Keratinocyte (primary cell): Measurements from ENCODE around the gene SLC26A4. TPM values are rescaled to one million over a fixed set of nuclear protein-coding genes. Genes with fewer than 3 reads are reported as not detected.

Experiments used
- DNase-seq: peaks from one replicate; pipeline ENCODE4 v3.0.0-alpha.2; 2011; ENCODE audit warnings: low read depth, missing footprints, low spot score
- FAIRE-seq: peaks from 2 replicates; lab custom pipeline; 2011; peaks lifted over from hg19 to GRCh38; lab: Jason Lieb, UNC
- H2AFZ ChIP-seq: 2 replicates; pipeline ENCODE4 v1.6.0; 2012; ENCODE audit warnings: low read length, control low read depth, inconsistent platforms; ENCODE audit not compliant: control insufficient read depth
- H3K27ac ChIP-seq: 2 replicates; pipeline ENCODE4 v1.5.1; 2011; ENCODE audit warnings: low read length; ENCODE audit not compliant: control insufficient read depth, insufficient read depth
- H3K27me3 ChIP-seq: 3 replicates; pipeline ENCODE4 v1.6.0; 2011; ENCODE audit warnings: low read length; ENCODE audit not compliant: control insufficient read depth, insufficient read depth; ENCODE audit errors: extremely low read depth
- H3K36me3 ChIP-seq, 2 experiments: 2 replicates in 1 of 2; 3 replicates in 1 of 2; pipeline ENCODE4 v1.5.1; 2011; ENCODE audit warnings: low read length in 2 of 2, mild to moderate bottlenecking in 1 of 2; ENCODE audit not compliant: control insufficient read depth in 2 of 2, insufficient read depth in 2 of 2; ENCODE audit errors: extremely low read depth in 1 of 2
- H3K4me1 ChIP-seq: 3 replicates; pipeline ENCODE4 v1.5.1; 2011; ENCODE audit warnings: low read length; ENCODE audit not compliant: control insufficient read depth, insufficient read depth; ENCODE audit errors: extremely low read depth
- H3K4me2 ChIP-seq: 3 replicates; pipeline ENCODE4 v1.6.0; 2011; ENCODE audit warnings: low read depth, low read length; ENCODE audit not compliant: control insufficient read depth, insufficient read depth; ENCODE audit errors: extremely low read depth
- H3K4me3 ChIP-seq, 3 experiments: fragments of 200-600 bp in 1 of 3; sonication (generic) in 1 of 3; 2 replicates in 2 of 3; 3 replicates in 1 of 3; pipeline ENCODE4 v1.5.1; 2011 to 2016; ENCODE audit warnings: low read length in 3 of 3, mild to moderate bottlenecking in 3 of 3, control low read depth in 2 of 3, inconsistent platforms in 1 of 3, low read depth in 1 of 3, mixed read lengths in 1 of 3, mixed run types in 1 of 3, moderate library complexity in 1 of 3; ENCODE audit not compliant: control insufficient read depth in 2 of 3, insufficient read depth in 2 of 3; ENCODE audit errors: extremely low read depth in 1 of 3
- H3K79me2 ChIP-seq: 2 replicates; pipeline ENCODE4 v1.6.0; 2012; ENCODE audit warnings: low read length; ENCODE audit not compliant: control insufficient read depth, insufficient read depth
- H3K9ac ChIP-seq: 3 replicates; pipeline ENCODE4 v1.6.0; 2011; ENCODE audit warnings: low read length; ENCODE audit not compliant: control insufficient read depth, insufficient read depth; ENCODE audit errors: extremely low read depth
- H3K9me1 ChIP-seq: 3 replicates; pipeline ENCODE4 v1.6.0; 2011; ENCODE audit warnings: low read length; ENCODE audit not compliant: control insufficient read depth, insufficient read depth; ENCODE audit errors: extremely low read depth
- H3K9me3 ChIP-seq: 2 replicates; pipeline ENCODE4 v1.5.1; 2012; ENCODE audit warnings: low read depth, low read length; ENCODE audit not compliant: control insufficient read depth
- H4K20me1 ChIP-seq: 3 replicates; pipeline ENCODE4 v1.6.0; 2011; ENCODE audit warnings: low read length; ENCODE audit not compliant: control insufficient read depth, insufficient read depth; ENCODE audit errors: extremely low read depth
- CTCF ChIP-seq, 3 experiments: IDR thresholded peaks in 1 of 3; conservative IDR thresholded peaks in 1 of 3; optimal IDR thresholded peaks in 1 of 3; 2 replicates in 2 of 3; 3 replicates in 1 of 3; pipeline versions ENCODE3 to v1.5.1; 2011; ENCODE audit warnings: low read length in 3 of 3, mild to moderate bottlenecking in 3 of 3, moderate library complexity in 2 of 3, control low read depth in 1 of 3, inconsistent platforms in 1 of 3; ENCODE audit not compliant: insufficient read depth in 2 of 3; ENCODE audit errors: extremely low read depth in 1 of 3
- EZH2 ChIP-seq: IDR thresholded peaks from one replicate; pipeline ENCODE4 v1.6.1; 2012; ENCODE audit warnings: inconsistent platforms, mild to moderate bottlenecking, low read length, moderate library complexity
- dilution Hi-C: fragments of 300-500 bp; cut with MboI; formaldehyde crosslinking; loops from one replicate; pipeline ENCODE4 v1.7.0; 2020; ENCODE audit warnings: low sequenced_read_pairs; ENCODE audit not compliant: extremely low pct_ligation_motif_present
- polyA plus RNA-seq, 5 experiments: library from polyadenylated mRNA; depleted of rRNA in 3 of 5; stranded (reverse) in 3 of 5; stranded (forward) in 1 of 5; unstranded in 1 of 5; fragments of >200 nt; gene quantifications; 1 replicate in 1 of 5; 2 replicates in 3 of 5; 3 replicates in 1 of 5; pipeline versions ENCODE4 v1.2.1 to v1.2.3, GENCODE V29; 2011 to 2012; ENCODE audit warnings: missing spikeins in 2 of 5, low read depth in 1 of 5, low replicate concordance in 1 of 5

The SLC26A4 gene
- polyA plus RNA-seq, 1 donor (not counting 4 experiments of a cell fraction or from before 2014, with no cell fraction given), result 0.26 TPM

- no peak for DNase-seq
- no peaks in the 10 kb centered on the region for H3K36me3 ChIP-seq
Measured at GRCh38 chr7:107726356-107727130, 65.9 kb downstream of the SLC26A4 start.

GRCh38 chr7:107728276-107728675 is 67.6 kb downstream of the SLC26A4 start:
- dilution Hi-C loops, result no loop called here
- no peaks in the 10 kb centered on the region for H4K20me1 ChIP-seq
- no peak overlapping the region for H3K4me2 ChIP-seq
- no peaks in the 10 kb centered on the region for H3K36me3 ChIP-seq
- H3K27ac ChIP-seq, result no peak overlapping the region
- H3K79me2 ChIP-seq, result no peaks in the 10 kb centered on the region
- H3K9ac ChIP-seq, result no peak overlapping the region
- H2AFZ ChIP-seq, result no peak overlapping the region
- TF ChIP-seq EZH2, result no peak
- no peak for TF ChIP-seq CTCF (optimal IDR thresholded peaks at IDR 0.05 in 1 of 3, IDR thresholded peaks at IDR 0.05 in 1 of 3, conservative IDR thresholded peaks at IDR 0.05 in 1 of 3; ENCODE audit: extremely low read depth in 1 of 3, insufficient read depth in 2 of 3, low read length in 3 of 3)
- H3K9me1 ChIP-seq, result no peaks in the 10 kb centered on the region
- no peaks in the 10 kb centered on the region for H3K9me3 ChIP-seq
- DNase-seq (no peak), FAIRE-seq (no peak)
- no peaks in the 10 kb centered on the region for H3K4me1 ChIP-seq
- no peaks in the 10 kb centered on the region for H3K27me3 ChIP-seq
- no peak overlapping the region for H3K4me3 ChIP-seq

More at GRCh38 chr7:107726356-107727130, 65.9 kb downstream of the SLC26A4 start:
- H4K20me1 ChIP-seq, result no peaks in the 10 kb centered on the region
- dilution Hi-C loops, result no loop called here
- no peak overlapping the region for H3K27ac ChIP-seq
- TF ChIP-seq EZH2 (no peak), CTCF (optimal IDR thresholded peaks at IDR 0.05 in 1 of 3, IDR thresholded peaks at IDR 0.05 in 1 of 3, conservative IDR thresholded peaks at IDR 0.05 in 1 of 3; ENCODE audit: extremely low read depth in 1 of 3, insufficient read depth in 2 of 3, low read length in 3 of 3) (no peak)
- H3K79me2 ChIP-seq, result no peaks in the 10 kb centered on the region
- no peak overlapping the region for H3K9ac ChIP-seq
- no peak for FAIRE-seq
- no peak overlapping the region for H3K4me3 ChIP-seq
- no peak overlapping the region for H3K4me2 ChIP-seq
- H3K27me3 ChIP-seq, result no peaks in the 10 kb centered on the region
- no peaks in the 10 kb centered on the region for H3K9me3 ChIP-seq
- no peaks in the 10 kb centered on the region for H3K9me1 ChIP-seq
- no peaks in the 10 kb centered on the region for H3K4me1 ChIP-seq
- H2AFZ ChIP-seq, result no peak overlapping the region
